Activated T-cell treated with anti-CD3 and anti-CD28 coated beads, Interleukin-2, amount 50 U/mL, for 72 hours (primary cell): ENCODE measurements around the gene OR51A2. TPM values are rescaled to one million over a fixed set of nuclear protein-coding genes. Genes with fewer than 3 reads are reported as not detected.
"Not testable (repeated sequence)": the region's sequence is repeated elsewhere in the genome, so short reads cannot be mapped to it uniquely, and the experiment has no call there.

Source experiments
- ATAC-seq, 2 donors: fragments of 150-1000 bp; cut with Tn5 transposase; replicated peaks in 1 of 2; 2 replicates each; pipeline ENCODE4 v1.10.0; 2021; ENCODE audit warnings: moderate library complexity in 2 of 2, mild to moderate bottlenecking in 1 of 2
- DNase-seq, 2 donors: peaks; one replicate each; pipeline ENCODE4 v3.0.0; 2021 to 2022; ENCODE audit warnings: mixed read lengths in 1 of 2
- H3K27ac Mint-ChIP-seq: one replicate; pipeline ENCODE4 v1.8.0; 2022; ENCODE audit warnings: mild to moderate bottlenecking, moderate library complexity, mixed read lengths
- H3K27me3 Mint-ChIP-seq: one replicate; pipeline ENCODE4 v1.8.0; 2022; ENCODE audit warnings: low read depth, mixed read lengths
- H3K36me3 Mint-ChIP-seq, 2 donors: one replicate each; pipeline ENCODE4 v1.8.0; 2022; ENCODE audit warnings: mixed read lengths in 2 of 2, mild to moderate bottlenecking in 1 of 2; ENCODE audit not compliant: insufficient read depth in 2 of 2
- H3K4me1 Mint-ChIP-seq: one replicate; pipeline ENCODE4 v1.8.0; 2022; ENCODE audit warnings: low read depth, mixed read lengths
- H3K4me3 Mint-ChIP-seq, 2 donors: one replicate each; pipeline ENCODE4 v1.8.0; 2022; ENCODE audit warnings: mild to moderate bottlenecking in 2 of 2, mixed read lengths in 2 of 2, moderate library complexity in 2 of 2
- H3K9me3 Mint-ChIP-seq, 2 donors: one replicate each; pipeline ENCODE4 v1.8.0; 2022; ENCODE audit warnings: mixed read lengths in 2 of 2
- total RNA-seq, 2 donors: library from RNA; stranded (reverse); gene quantifications; one replicate each; pipeline ENCODE4 v1.2.3, GENCODE V29; 2022

The OR51A2 gene, protein sequence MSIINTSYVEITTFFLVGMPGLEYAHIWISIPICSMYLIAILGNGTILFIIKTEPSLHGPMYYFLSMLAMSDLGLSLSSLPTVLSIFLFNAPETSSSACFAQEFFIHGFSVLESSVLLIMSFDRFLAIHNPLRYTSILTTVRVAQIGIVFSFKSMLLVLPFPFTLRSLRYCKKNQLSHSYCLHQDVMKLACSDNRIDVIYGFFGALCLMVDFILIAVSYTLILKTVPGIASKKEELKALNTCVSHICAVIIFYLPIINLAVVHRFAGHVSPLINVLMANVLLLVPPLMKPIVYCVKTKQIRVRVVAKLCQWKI
- not detected for total RNA-seq

DNA sequence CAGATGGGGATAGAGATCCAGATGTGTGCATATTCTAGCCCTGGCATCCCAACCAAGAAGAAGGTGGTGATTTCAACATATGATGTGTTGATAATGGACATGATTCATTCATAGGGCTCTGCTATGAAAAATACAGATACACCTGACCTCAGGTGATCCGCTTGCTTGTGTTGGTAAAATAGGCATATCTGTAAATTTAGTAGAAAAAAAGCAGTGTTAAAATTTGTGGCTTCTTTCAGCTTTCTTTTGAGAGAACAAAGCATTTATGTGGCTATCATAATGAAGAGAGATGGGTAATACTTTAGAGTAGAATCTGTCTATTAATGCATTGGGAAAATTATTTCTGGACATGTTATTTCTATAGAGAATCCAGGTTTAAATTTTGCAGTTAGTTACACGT lies at the start of gene OR51A2:
Gene OR51A2 (minus strand): TSS at position 101 of the 400 bp plus-strand sequence. CDS start 0 bp downstream, at position 101.
- H3K27ac Mint-ChIP-seq, DNase-seq, H3K4me3 Mint-ChIP-seq, ATAC-seq, H3K36me3 Mint-ChIP-seq, H3K27me3 Mint-ChIP-seq, H3K9me3 Mint-ChIP-seq, H3K4me1 Mint-ChIP-seq: not testable (repeated sequence)

DNA sequence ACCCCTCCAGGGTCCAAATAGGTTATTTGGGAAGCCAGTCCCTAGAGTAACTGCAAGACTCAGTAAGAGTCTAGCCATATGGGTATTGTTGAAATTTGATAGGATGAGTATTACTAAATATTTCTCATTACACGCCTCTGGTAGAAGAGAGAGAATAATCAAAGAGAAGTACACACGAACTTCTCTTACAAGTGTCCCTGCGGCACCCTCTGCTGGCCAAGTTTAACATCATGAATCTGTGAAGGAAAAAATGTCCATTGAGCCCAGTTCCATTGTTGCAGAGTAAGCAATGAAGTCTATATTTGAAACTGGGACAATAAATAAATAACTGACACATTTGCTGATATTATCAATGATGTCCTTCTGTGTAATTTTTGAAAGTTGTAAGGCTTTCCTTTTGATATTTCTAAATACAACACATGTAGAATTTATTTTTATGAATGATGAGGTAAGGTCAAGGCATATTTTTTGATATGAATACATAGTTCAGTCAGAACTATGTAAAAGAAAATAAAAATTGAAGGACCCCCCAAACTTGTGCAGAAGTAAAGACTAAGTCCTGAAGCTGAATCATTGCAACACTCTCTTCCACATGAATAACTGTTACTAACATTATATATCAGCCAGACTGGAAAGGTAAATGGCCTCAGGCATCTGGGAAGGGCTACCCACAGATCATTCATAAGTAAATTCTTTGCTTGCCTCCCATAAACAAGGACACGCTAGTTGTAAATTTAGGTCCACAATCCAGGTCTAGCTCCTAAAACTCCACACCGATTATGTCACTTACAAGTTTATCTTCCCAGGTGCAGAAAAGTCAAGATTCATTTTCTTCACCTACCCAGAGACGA lies 49.1 kb upstream of the OR51A2 start:
- Mint-ChIP-seq H3K27me3 (no peaks in the 10 kb centered on the region), H3K27ac (no peak overlapping the region), H3K36me3 (no peaks in the 10 kb centered on the region), H3K4me1 (no peaks in the 10 kb centered on the region), H3K4me3 (no peak overlapping the region), H3K9me3 (no peaks in the 10 kb centered on the region)
- no peak for ATAC-seq
- DNase-seq = peak; percentile 29 to 37

DNA sequence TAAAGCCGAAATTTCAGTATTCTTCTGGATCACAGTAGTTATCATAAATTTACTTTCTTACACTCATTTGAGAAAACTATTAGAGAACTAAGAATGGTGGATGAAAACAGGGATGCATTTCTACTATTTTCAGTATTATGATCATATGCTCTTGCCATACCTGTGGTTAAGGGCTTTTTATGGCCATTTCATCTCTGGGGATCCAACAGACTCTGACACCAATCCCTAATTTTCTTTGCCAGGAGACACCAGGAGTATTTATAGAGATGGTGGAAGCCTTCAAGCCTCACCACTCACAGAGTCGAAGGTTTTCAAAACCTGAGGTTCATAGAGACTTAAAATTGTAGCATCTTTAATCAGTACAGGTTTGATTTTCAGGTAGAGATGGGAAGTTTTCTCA lies 39.0 kb upstream of the OR51A2 start, which contains the start of gene OR51L1:
Gene OR51L1 (plus strand): TSS at position 301 of the 400 bp plus-strand sequence. CDS start 4,132 bp downstream, outside the sequence.
- Mint-ChIP-seq H3K4me1 (no peaks in the 10 kb centered on the region), H3K27me3 (no peaks in the 10 kb centered on the region), H3K36me3 (no peaks in the 10 kb centered on the region), H3K4me3 (no peak within 1 kb of the TSS), H3K27ac (no peak within 1 kb of the TSS), H3K9me3 (no peaks in the 10 kb centered on the region)
- ATAC-seq (no peak), DNase-seq (no peak)

DNA sequence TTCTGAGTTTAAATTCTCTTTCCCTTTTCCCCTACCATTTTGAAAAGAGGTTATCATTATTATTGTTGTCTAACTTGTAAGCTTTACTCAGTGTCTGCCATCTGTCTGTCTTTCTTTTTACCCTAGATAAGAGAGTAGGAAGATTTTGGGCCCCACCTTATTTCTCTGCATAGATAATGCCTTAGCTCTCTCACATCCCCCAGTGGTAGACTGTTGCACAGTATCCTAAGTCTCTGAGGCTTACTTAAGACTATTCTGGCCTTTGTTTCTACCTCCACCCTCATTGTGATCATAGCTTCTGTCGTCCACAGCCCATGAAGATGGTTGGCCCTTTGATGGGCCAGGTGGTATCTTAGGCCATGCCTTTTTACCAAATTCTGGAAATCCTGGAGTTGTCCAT lies 35.5 kb upstream of the OR51A2 start:
- no peaks in the 10 kb centered on the region for H3K27me3 Mint-ChIP-seq
- no peak overlapping the region for H3K4me3 Mint-ChIP-seq
- DNase-seq (no peak), ATAC-seq (no peak)
- H3K27ac Mint-ChIP-seq = no peak overlapping the region
- no peaks in the 10 kb centered on the region for H3K9me3 Mint-ChIP-seq
- no peaks in the 10 kb centered on the region for H3K4me1 Mint-ChIP-seq
- H3K36me3 Mint-ChIP-seq = no peaks in the 10 kb centered on the region

DNA sequence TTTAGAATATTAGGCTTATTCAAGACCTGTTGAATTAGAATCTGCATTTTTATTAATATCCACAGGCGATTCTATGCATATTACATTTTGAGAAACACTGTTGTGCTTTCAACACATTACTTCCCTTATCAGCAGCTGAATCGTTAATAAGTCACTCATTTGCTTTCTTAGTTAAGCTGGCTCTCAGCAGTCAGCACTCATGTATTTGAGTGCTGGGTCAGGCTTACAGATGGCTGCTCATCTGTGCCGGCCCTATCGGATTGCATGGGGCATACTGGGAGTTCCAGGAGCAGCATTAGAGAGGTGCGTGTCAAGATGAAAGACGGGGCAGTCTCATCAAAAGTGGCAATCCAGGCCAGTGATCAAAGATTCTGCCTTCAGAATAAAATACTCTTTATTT lies 28.3 kb upstream of the OR51A2 start:
- Mint-ChIP-seq H3K36me3 (no peaks in the 10 kb centered on the region), H3K4me1 (no peaks in the 10 kb centered on the region), H3K4me3 (no peak overlapping the region), H3K9me3 (no peaks in the 10 kb centered on the region), H3K27ac (no peak overlapping the region), H3K27me3 (no peaks in the 10 kb centered on the region)
- no peak for ATAC-seq
- no peak for DNase-seq

DNA sequence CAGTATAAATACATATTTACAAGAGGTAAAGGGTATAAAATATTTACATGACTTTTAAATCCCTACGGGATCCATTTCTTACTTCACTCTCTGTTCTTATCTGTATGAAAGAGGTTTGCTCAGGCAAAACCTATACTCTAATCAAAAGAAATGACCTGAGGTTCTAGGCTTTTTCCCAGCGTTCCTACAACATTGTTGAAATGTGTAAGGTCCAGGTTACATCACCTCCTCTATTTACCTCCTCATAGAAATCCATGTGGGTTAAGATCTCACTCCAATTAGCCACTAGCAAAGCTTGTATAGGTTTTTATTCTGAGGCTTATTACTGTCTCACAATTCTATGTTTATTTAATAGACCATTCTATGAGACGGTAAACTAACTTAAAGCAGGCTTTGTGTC lies 27.2 kb upstream of the OR51A2 start:
- peaks cover 0 to 2% of the 10 kb centered on the region in 2 donors for H3K9me3 Mint-ChIP-seq
- no peak for DNase-seq
- H3K4me1 Mint-ChIP-seq = no peaks in the 10 kb centered on the region
- no peak for ATAC-seq
- H3K27me3 Mint-ChIP-seq = no peaks in the 10 kb centered on the region
- no peak overlapping the region for H3K4me3 Mint-ChIP-seq
- no peaks in the 10 kb centered on the region for H3K36me3 Mint-ChIP-seq
- H3K27ac Mint-ChIP-seq = no peak overlapping the region

DNA sequence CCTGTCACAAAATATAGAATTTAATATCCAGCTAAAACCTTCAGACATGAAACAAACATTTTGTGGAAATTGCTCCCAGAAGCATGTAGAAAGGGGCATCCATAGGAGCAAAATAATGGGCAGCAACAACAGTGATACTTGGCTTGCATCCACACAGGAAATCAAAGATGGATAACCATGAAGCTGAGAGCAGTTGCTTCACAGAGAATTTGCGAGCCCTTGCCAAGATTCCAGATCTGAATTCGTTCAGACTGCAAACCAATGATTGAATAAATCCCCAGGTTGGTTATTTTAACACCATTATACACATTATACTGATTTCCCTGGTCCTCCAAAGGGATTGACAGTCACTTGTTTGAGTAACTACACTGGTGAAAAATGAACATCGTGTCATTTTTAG lies 23.5 kb upstream of the OR51A2 start:
- no peak for ATAC-seq
- H3K27me3 Mint-ChIP-seq = no peaks in the 10 kb centered on the region
- peaks cover 0 to 2% of the 10 kb centered on the region in 2 donors for H3K9me3 Mint-ChIP-seq
- H3K27ac Mint-ChIP-seq = no peak overlapping the region
- no peak for DNase-seq
- no peak overlapping the region for H3K4me3 Mint-ChIP-seq
- H3K4me1 Mint-ChIP-seq = no peaks in the 10 kb centered on the region
- H3K36me3 Mint-ChIP-seq = peaks cover 0 to 2% of the 10 kb centered on the region in 2 donors

DNA sequence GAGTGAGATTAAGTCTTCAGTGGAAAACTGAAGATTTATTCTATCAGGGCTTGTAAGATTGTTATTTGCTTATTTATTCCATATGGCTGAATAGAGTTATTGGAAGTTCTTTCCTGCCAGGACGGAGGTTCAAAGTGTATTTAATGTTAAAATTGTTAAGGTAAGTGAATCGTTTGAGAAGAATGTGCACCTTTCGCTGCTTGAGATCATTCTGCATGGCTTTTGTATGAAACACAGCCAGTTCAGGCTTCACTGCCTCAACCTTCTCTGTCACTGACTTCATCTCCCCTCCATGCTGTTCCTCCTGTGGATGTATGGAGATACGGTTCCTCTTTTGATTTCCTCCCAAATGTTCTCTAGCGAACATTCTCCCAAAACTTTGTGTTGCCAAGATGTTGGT lies 19.9 kb upstream of the OR51A2 start:
- ATAC-seq (no peak), DNase-seq (no peak)
- H3K36me3 Mint-ChIP-seq = peaks cover 0 to 2% of the 10 kb centered on the region in 2 donors
- H3K27me3 Mint-ChIP-seq = no peaks in the 10 kb centered on the region
- no peaks in the 10 kb centered on the region for H3K4me1 Mint-ChIP-seq
- H3K27ac Mint-ChIP-seq = no peak overlapping the region
- H3K4me3 Mint-ChIP-seq = no peak overlapping the region
- H3K9me3 Mint-ChIP-seq = peaks cover 0 to 2% of the 10 kb centered on the region in 2 donors

DNA sequence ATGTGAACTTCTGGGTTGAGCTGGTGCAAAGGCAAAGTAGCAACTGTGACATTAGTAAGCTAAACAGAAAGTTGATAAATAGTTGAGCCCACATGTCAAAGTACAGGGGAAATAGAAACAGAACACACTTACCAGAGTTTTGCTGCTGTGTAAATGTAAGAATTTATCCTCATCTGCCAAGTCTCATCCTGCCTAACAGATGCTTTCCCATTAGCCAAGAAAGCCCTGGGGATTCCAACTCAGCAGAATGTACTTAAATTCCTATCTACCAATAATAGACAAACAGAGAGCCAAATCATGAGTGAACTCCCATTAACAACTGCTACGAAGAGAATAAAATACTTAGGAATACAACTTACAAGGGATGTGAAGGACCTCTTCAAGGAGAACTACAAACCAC lies 7.3 kb upstream of the OR51A2 start:
- H3K9me3 Mint-ChIP-seq = peaks cover 5% of the 10 kb centered on the region in 2 donors
- no peaks in the 10 kb centered on the region for H3K36me3 Mint-ChIP-seq
- ATAC-seq (no peak), DNase-seq (no peak)
- H3K27me3 Mint-ChIP-seq = no peaks in the 10 kb centered on the region
- no peaks in the 10 kb centered on the region for H3K4me1 Mint-ChIP-seq
- no peak overlapping the region for H3K27ac Mint-ChIP-seq
- no peak overlapping the region for H3K4me3 Mint-ChIP-seq

DNA sequence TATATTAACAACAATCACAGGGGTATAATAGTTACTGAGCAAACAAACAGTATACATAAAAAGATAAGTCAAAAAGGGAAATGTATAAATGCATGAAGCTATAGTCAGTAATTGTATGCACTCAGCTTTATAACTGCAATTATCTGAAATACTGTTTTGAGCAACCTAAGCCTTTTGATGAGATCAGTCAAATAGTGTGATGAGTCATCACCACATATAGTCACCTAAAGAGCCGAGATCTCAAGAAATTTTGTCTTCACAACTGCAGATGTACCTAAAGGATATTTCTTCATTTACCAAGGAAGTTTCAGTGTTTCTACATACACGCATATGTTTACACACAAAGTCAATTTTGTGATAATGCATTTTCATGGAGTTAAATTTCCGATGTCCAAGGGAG lies 5.4 kb upstream of the OR51A2 start:
- peaks cover 5% of the 10 kb centered on the region in 2 donors for H3K9me3 Mint-ChIP-seq
- no peak overlapping the region for H3K4me3 Mint-ChIP-seq
- H3K27me3 Mint-ChIP-seq = no peaks in the 10 kb centered on the region
- no peaks in the 10 kb centered on the region for H3K36me3 Mint-ChIP-seq
- no peak overlapping the region for H3K27ac Mint-ChIP-seq
- H3K4me1 Mint-ChIP-seq = no peaks in the 10 kb centered on the region
- ATAC-seq = no peak
- DNase-seq = no peak

DNA sequence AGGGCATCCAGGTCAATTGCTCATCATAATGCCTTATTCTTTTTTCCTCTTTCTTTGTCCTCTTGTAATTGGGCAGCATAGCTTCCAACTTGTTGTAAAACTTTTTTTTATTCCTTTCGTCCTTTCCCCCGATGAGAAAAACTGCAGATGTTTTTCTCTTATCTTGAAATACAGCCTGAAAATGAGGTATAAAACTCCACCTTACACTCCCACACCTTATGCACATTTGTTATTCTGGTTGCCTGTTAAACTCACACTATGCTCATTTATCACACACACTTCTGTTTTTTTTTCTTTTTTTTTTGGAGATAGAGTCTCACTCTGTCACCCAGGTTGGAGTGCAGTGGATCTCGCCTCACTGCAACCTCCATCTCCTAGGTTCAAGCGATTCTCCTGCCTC lies 1.9 kb upstream of the OR51A2 start:
- ATAC-seq (no peak), DNase-seq (no peak)
- H3K27ac Mint-ChIP-seq = no peak overlapping the region
- H3K9me3 Mint-ChIP-seq = peaks cover 5% of the 10 kb centered on the region in 2 donors
- H3K4me1 Mint-ChIP-seq = no peaks in the 10 kb centered on the region
- no peaks in the 10 kb centered on the region for H3K27me3 Mint-ChIP-seq
- no peak overlapping the region for H3K4me3 Mint-ChIP-seq
- H3K36me3 Mint-ChIP-seq = no peaks in the 10 kb centered on the region

DNA sequence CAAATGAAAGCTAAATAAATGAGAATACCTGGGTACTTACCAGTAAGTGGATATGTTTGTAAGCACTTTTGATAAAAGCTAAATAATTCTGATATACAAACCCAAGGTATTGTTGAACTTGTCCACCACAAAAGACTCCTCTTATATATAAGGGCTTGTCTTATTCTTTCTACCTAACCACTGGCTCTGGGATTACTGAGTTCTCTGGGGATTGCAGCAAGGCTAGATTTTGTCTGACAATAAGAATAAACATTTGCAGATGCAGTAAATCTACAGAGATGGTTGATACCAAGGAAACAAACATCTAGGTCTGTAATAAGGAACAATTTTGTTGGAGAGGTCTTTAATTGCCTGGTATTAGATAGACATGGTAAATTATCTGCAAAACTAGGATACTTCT lies 8.0 kb downstream of the OR51A2 start, which contains the start of gene OR51A4:
Gene OR51A4 (minus strand): TSS at position 101 of the 400 bp plus-strand sequence. CDS start 505 bp downstream, outside the sequence.
- no peaks in the 10 kb centered on the region for H3K9me3 Mint-ChIP-seq
- DNase-seq (no peak), ATAC-seq (no peak)
- H3K4me3 Mint-ChIP-seq = no peak within 1 kb of the TSS
- no peaks in the 10 kb centered on the region for H3K4me1 Mint-ChIP-seq
- H3K27me3 Mint-ChIP-seq = no peaks in the 10 kb centered on the region
- H3K27ac Mint-ChIP-seq = no peak within 1 kb of the TSS
- H3K36me3 Mint-ChIP-seq = no peaks in the 10 kb centered on the region

DNA sequence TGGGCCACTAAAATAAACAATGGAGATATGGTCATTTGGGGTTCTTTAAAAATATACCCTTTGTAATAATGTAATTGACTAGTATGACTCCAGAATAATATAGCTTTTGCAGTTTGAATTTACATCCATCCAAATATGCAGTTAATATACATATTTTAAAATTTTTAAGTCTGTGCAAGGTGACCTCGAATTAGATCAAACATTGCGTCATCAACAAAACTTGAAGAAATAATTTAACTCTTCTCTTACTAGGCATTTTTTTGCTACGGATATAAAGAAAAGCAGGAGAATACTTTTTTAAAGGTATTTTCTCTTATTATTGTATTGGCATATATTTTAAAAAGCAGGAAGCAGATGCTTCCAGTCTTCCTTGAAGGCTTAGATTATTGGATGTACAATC lies 18.8 kb downstream of the OR51A2 start:
- ATAC-seq (no peak), DNase-seq (no peak)
- no peak overlapping the region for H3K27ac Mint-ChIP-seq
- H3K4me3 Mint-ChIP-seq = no peak overlapping the region
- H3K4me1 Mint-ChIP-seq = no peaks in the 10 kb centered on the region
- H3K9me3 Mint-ChIP-seq = peaks cover 0 to 2% of the 10 kb centered on the region in 2 donors
- no peaks in the 10 kb centered on the region for H3K36me3 Mint-ChIP-seq
- H3K27me3 Mint-ChIP-seq = no peaks in the 10 kb centered on the region
